Endothelial cell of hepatic sinusoid (primary cell): ENCODE results near the gene LORICRIN.

Experiments
- in situ Hi-C: cut with HindIII; loops from 2 replicates; pipeline ENCODE4 v1.10.0; 2017; ENCODE audit warnings: low sequenced_read_pairs

LORICRIN gene

DNA sequence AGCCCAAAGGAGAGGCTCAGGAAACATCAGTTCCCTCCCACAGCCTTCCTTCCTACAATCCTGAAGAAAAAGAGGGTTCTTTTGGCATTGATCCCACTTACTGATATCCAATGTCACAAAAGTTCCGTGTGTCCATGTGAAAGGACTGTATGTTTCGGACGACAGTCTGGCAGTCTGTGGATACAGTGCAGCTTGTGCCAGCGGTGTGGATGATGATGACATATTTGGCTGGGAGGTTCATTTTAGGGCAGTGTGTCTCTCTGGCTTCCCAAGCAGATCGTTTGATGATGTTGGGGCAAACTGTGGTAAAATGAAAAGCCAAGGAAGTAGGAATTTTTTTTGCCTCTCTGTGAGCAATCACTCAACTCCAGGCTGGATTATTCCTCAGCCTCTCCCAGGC lies 42.8 kb downstream of the LORICRIN start:
- in situ Hi-C loops = loop anchor here (5.0 kb wide), 1 partner anchor 35 kb away; no protein-coding TSS in a partner anchor

- in situ Hi-C loops = no loop called here
Measured at GRCh38 chr1:153305682-153306081, 46.2 kb downstream of the LORICRIN start.

GRCh38 chr1:153306303-153307220 lies 47.1 kb downstream of the LORICRIN start:
- in situ Hi-C loops = no loop called here

DNA sequence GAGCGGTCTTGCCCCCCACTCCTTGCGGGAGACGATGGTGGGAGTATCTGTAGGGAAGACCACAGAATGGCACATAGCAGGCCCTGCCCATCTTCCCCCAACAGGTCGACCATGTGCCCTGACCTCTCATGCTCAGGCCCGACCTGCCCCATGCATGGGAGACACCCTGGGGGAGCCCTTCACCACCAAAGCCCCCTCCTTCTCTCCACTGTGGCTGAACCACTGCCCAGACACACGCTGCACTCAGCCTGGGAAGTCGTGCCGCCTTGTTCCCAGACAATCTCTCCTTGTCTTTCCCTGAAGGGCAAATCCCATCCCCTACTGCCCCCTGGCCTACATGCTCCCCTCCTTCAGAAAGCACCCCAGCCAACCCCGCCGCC lies 47.7 kb downstream of the LORICRIN start:
- in situ Hi-C loops = no loop called here

DNA sequence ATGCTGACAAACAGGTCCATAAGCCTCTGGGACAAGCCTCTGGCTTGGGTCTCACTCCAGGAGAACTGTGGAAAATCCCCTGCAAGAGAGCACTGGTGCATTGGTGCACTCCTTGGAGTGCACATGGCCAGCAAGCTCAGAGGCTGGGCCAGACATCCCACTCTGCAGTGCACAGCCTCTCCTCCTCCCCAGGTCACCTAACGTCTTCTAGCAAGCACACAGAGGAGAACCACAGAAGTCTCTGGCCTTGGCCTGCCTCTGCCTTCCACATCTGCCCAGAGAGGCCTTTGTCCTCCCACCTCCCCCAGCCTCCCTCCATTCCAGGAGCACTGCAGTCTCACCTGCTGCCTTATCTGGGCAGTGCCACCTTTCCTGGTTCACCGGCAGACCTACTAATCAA lies 49.1 kb downstream of the LORICRIN start:
- in situ Hi-C loops = no loop called here

- in situ Hi-C loops = no loop called here
Measured at GRCh38 chr1:153309441-153309840, 50.0 kb downstream of the LORICRIN start.

- in situ Hi-C loops = no loop called here
Measured at GRCh38 chr1:153310526-153310925, 51.0 kb downstream of the LORICRIN start.
